Ectodermal cell (in vitro differentiated cells): Measurements from ENCODE around the gene TSPAN7.

Experiments
- H3K27ac ChIP-seq: 2 replicates; pipeline ENCODE4 v1.7.0; 2013; ENCODE audit warnings: mild to moderate bottlenecking, low read depth, low read length; ENCODE audit not compliant: insufficient read depth, poor library complexity, severe bottlenecking
- H3K27me3 ChIP-seq: 2 replicates; pipeline ENCODE4 v1.7.0; 2013; ENCODE audit warnings: mild to moderate bottlenecking, low read length; ENCODE audit not compliant: insufficient read depth, control insufficient read depth, poor library complexity, severe bottlenecking
- H3K36me3 ChIP-seq: one replicate; pipeline ENCODE4 v1.7.0; 2013; ENCODE audit warnings: low read length; ENCODE audit not compliant: control insufficient read depth, insufficient read depth
- H3K4me1 ChIP-seq: one replicate; pipeline ENCODE4 v1.7.0; 2013; ENCODE audit warnings: low read length; ENCODE audit not compliant: control insufficient read depth, insufficient read depth
- H3K4me3 ChIP-seq: 2 replicates; pipeline ENCODE4 v1.7.0; 2013; ENCODE audit warnings: low read depth, low read length, control low read depth; ENCODE audit not compliant: insufficient read depth
- H3K9me3 ChIP-seq: 2 replicates; pipeline ENCODE4 v1.7.0; 2013; ENCODE audit warnings: mild to moderate bottlenecking, low read length, moderate library complexity; ENCODE audit not compliant: control insufficient read depth
- WGBS, 2 experiments: methylation state at CpG; one replicate each; pipeline ENCODE4 v1.1.7; 2013; ENCODE audit warnings: missing lambda C conversion rate in 2 of 2; 5-methylcytosine and 5-hydroxymethylcytosine counted together

Gene TSPAN7

DNA sequence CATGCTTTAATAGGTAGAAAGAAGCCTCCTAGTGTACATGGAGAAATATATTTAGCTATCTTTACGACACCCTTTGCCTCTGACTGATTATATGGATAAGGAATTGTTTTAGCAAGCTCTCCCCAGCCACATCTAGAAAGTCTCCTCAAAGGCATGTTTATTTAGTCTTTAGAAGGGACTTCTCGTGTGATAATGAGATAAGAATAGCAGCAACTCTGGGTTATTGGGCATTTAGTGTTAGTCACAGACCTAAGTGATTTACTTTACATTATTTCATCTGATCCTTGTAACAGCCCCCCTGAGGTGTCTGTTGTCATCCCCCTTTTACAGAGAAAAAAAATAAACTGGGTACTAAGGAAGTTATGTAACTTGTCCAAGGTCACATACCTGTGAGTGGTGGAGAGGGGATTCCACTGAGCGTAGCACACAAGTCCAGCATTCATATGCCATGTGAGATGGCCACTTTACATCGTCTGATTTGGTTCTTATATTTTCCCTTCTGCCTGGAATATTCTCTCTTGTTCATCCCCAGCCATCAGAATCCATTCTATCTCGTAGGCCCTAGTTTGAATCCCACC is 77.7 kb downstream of the TSPAN7 start:
- Histone ChIP-seq H3K27ac (no peak overlapping the region), H3K27me3 (no peaks in the 10 kb centered on the region), H3K4me1 (no peaks in the 10 kb centered on the region), H3K9me3 (no peaks in the 10 kb centered on the region), H3K36me3 (no peaks in the 10 kb centered on the region), H3K4me3 (no peak overlapping the region)
- WGBS, 2 experiments: 92% methylated on average over 2 to 4 of the region's 5 CpGs

DNA sequence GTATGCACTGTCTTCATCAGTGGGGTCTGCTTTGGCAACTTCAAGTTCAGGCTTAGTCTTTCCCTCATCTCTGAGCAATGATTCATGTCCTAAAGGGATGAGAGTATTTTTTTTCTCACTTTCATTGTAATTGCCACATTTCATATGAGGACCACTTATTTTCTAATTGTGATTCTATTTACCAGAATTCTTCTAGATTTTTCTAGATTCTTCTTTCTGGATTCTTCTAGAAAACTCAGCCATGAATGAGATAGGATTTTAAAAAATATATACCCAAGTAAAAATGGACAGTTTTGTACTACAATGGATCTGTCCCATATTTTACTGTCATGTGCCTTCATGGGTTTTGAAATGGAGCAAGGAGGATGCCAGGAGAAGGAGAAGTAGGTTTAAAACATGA is 78.4 kb downstream of the TSPAN7 start:
- Histone ChIP-seq H3K36me3 (no peaks in the 10 kb centered on the region), H3K4me1 (no peaks in the 10 kb centered on the region), H3K27ac (no peak overlapping the region), H3K9me3 (no peaks in the 10 kb centered on the region), H3K4me3 (no peak overlapping the region), H3K27me3 (no peaks in the 10 kb centered on the region)

DNA sequence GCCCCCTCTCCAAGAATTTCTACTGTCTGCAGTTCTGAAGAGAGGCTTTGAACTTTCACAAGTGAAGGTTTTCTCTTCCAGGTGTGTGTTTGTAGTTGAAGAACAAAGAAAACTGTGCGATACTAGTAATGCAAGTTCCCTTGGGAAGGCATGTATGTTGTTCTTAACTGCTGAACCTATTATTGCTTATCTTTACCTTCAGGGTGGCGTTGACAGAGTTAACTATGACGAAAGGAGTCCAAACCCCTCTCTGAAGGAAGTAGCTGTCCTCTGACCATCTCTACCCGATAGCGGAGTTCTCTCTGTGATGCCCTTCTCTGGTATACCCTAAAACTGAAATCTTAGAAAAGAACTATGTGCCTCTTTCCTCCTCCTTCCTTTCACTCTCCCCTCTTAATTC is 79.9 kb downstream of the TSPAN7 start:
- no peaks in the 10 kb centered on the region for H3K4me1 ChIP-seq
- no peaks in the 10 kb centered on the region for H3K27me3 ChIP-seq
- H3K4me3 ChIP-seq: no peak overlapping the region
- H3K27ac ChIP-seq: no peak overlapping the region
- H3K9me3 ChIP-seq: no peaks in the 10 kb centered on the region
- H3K36me3 ChIP-seq: no peaks in the 10 kb centered on the region
- 95 to 96% methylated on average over 5 of the region's 5 CpGs for WGBS, 2 experiments

DNA sequence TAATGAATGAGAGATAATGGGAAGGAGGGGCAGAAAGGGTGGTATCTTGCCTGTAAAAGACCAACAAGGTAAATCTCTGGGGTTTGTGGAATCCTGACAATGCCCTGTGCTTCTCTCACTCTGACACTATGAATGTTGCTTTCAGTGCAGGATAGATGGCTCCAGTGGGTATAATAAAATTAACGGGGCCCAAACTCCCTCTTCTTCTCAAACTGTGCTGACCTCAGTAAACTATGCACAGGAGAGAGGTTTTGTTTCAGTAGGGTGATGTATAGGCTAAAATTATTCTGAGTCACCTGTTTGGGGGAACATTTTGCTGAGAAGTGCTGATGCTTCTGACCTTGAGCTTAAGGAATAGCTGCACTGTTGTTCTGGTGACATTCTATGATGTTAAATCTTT is 82.6 kb downstream of the TSPAN7 start:
- Histone ChIP-seq H3K4me1 (no peaks in the 10 kb centered on the region), H3K4me3 (no peak overlapping the region), H3K9me3 (no peaks in the 10 kb centered on the region), H3K36me3 (no peaks in the 10 kb centered on the region), H3K27ac (no peak overlapping the region), H3K27me3 (no peaks in the 10 kb centered on the region)
- 86 to 100% methylated on average over 1 of the region's 1 CpG for WGBS, 2 experiments

DNA sequence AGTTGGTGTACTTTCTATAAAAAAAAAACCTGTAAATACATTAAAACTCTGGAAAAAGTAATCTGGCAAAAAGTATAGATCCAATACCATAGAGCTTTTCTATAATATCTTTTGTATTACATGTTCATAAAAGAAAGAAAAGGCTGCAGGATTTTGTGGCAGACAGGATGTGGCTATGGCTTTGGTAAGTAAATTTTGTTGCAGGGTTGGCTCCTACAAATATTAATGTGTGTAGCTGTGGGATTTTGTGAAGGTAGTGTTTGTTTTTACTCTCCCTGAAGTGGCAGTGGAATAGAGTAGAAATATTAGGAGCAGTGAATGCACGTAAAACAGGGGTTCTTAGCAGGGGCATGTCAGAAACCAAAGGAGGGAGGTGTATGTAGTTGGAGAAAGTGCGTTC is 84.8 kb downstream of the TSPAN7 start:
- no peaks in the 10 kb centered on the region for H3K4me1 ChIP-seq
- H3K9me3 ChIP-seq: no peaks in the 10 kb centered on the region
- no peaks in the 10 kb centered on the region for H3K27me3 ChIP-seq
- H3K27ac ChIP-seq: no peak overlapping the region
- no peaks in the 10 kb centered on the region for H3K36me3 ChIP-seq
- no peak overlapping the region for H3K4me3 ChIP-seq
- 90 to 93% methylated on average over 2 of the region's 2 CpGs for WGBS, 2 experiments

DNA sequence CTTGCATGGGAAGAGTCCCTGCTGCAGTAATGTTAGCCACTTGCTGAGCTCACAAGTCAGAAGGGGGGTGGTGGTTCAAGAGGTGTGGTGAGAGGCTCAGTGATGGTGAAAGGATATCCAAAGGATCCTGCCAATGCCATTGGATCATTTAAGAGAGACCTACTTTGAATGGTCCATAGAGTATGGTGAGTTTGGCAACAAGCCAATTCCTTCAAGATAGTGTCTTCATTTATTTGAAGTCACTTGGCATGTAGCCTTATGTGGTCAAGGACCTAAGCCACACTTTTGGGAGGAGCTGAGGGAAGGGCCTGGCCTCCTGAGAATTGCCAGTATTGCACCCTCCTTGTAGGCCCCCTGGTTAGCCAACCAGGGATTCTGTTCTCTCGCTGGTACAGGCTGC is 87.9 kb downstream of the TSPAN7 start:
- 82 to 96% methylated on average over 1 of the region's 1 CpG for WGBS, 2 experiments
- Histone ChIP-seq H3K9me3 (no peaks in the 10 kb centered on the region), H3K27ac (no peak overlapping the region), H3K36me3 (no peaks in the 10 kb centered on the region), H3K27me3 (no peaks in the 10 kb centered on the region), H3K4me1 (no peaks in the 10 kb centered on the region), H3K4me3 (no peak overlapping the region)

DNA sequence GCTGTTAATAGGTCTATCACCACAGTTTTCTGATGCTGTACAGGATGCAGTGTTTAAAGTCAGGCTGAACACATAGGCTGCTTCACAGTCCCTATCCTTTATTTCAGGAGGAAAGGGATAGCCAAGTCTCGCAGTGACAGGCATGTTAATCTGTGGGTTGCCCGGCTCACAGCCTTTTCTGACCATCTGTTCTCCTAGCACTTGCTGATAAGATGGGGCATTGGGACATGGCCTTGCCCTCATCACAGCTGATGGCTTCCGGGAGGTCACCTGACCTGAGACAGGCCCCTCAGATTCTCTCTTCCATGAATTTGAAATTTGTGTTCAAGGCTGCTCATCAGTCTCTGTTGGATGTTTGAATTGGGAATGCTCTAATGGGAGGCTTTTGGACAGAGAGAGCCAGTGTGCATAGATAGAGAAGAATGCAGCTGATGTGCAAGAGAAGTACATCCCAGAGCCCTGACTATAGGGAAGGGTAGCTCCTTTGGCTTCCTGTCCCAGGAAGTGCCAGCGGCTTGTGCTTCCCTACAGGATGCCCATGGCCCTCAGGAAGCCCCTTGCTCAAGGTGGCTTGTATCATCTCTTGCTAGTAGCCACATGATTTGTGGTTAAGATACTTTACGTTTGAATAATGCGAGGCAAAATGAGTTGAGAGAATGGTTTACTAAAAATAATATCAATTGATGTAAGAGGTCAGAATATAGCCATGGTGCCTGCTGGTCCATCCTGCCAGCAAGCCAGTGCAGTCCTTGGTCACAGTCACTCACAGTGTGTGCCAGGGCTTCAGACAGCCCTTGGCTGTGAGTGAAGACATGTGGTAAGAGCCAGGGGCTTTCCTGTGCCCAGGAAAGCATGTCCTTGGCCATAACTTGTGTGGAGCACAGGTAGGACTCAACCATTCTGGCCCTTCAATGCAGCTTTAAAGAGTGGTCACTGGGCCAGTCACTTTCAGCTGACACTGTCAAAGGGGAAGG is 88.6 kb downstream of the TSPAN7 start:
- H3K4me3 ChIP-seq: no peak overlapping the region
- 93 to 95% methylated on average over 6 of the region's 6 CpGs for WGBS, 2 experiments
- H3K4me1 ChIP-seq: no peaks in the 10 kb centered on the region

DNA sequence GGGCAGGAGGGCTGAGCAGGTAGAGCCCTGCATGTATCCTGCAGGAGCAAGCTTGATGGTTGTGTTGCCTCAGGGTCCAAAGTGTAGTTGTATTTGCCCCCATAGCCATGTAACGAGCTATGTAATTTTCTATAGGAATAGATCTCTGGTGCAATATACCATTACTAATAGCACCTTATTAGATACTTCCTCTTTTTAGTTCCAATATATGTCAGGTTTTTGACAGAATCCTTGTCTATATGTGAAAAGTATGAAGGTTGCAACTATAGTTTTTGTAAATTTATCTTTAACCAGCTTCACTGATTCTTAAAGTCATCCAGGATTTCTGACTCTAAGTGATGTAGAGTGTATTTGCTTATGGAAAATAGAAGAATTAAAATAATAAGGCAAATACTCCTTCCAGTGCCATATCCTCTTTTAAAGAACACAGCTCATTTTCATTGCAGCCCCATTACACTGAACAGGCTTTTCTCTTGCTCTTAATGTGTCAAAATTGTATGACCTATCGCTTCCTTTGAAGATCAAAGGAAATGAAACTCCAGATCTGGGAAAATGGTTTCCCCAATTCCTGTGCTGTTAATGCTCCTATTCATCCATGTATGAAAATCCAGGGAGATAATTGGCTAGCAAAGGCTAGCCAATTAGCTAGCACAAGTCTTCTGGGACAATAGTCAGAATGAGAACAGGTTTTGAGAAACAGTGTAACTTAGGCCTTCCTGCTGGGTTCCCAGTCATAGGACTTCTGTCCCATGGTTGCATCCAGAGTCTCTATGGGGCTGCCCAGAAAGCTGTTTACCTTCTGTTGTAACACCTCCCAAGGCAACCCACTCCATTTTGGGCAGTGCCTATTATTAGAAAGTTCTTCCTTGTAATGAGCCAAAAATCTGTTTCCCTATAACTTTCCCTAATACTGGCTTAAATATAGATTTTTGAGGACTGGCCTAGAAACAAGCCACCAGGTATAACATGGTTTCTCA is 90.6 kb downstream of the TSPAN7 start:
- Histone ChIP-seq H3K9me3 (no peaks in the 10 kb centered on the region), H3K4me1 (no peaks in the 10 kb centered on the region), H3K36me3 (no peaks in the 10 kb centered on the region), H3K27me3 (no peaks in the 10 kb centered on the region), H3K27ac (no peak overlapping the region), H3K4me3 (no peak overlapping the region)
- whole genome bisulfite sequencing, 2 experiments: 100% methylated on average over 1 to 2 of the region's 2 CpGs

More for the DNA sequence above, 88.6 kb downstream of the TSPAN7 start:
- H3K27me3 ChIP-seq: no peaks in the 10 kb centered on the region
- no peaks in the 10 kb centered on the region for H3K9me3 ChIP-seq
- no peak overlapping the region for H3K27ac ChIP-seq
- H3K36me3 ChIP-seq: no peaks in the 10 kb centered on the region

DNA sequence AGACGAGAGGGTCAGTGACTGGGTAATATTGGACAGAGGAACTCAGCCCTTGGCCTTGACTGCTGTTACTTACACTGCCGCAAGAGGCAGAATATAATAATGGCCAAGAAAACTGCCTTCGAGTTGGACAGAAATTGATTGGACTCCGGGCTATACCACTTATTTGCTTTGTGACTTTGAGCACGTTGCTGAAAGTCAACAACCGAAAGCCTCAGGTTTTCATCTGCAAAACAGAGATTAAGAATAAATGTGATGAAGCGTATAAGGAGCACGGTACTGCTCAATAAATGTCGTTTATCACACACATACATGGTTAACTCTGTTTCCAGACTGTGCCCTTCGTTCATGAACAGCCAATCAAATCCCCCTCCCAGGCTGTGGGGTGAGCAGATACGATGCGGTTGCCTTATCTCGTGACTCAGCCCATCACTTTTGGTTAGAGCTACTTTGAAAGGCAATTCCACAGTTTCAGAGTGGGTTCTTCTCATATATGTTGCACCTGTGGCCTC is 91.6 kb downstream of the TSPAN7 start:
- H3K36me3 ChIP-seq: no peaks in the 10 kb centered on the region
- H3K27ac ChIP-seq: no peak overlapping the region
- H3K4me3 ChIP-seq: no peak overlapping the region
- H3K27me3 ChIP-seq: no peaks in the 10 kb centered on the region
- no peaks in the 10 kb centered on the region for H3K9me3 ChIP-seq
- 95 to 97% methylated on average over 13 of the region's 13 CpGs for WGBS, 2 experiments
- no peaks in the 10 kb centered on the region for H3K4me1 ChIP-seq
